Mammary epithelial cell (primary cell): Measurements from ENCODE around the gene AKIP1.

ENCODE experiments used
- CTCF ChIP-seq, 2 donors: IDR thresholded peaks in 1 of 2; conservative IDR thresholded peaks in 1 of 2; 2 replicates each; pipeline ENCODE4 v1.5.1; 2011 to 2012; ENCODE audit warnings: inconsistent platforms in 2 of 2, low read length in 2 of 2, mild to moderate bottlenecking in 2 of 2, control low read depth in 1 of 2, low read depth in 1 of 2; ENCODE audit not compliant: insufficient read depth in 1 of 2; ENCODE audit errors: extremely low read depth in 1 of 2
- EZH2 ChIP-seq: IDR thresholded peaks from 2 replicates; pipeline ENCODE4 v1.6.1; 2012; ENCODE audit warnings: low read length, inconsistent platforms, borderline replicate concordance

DNA sequence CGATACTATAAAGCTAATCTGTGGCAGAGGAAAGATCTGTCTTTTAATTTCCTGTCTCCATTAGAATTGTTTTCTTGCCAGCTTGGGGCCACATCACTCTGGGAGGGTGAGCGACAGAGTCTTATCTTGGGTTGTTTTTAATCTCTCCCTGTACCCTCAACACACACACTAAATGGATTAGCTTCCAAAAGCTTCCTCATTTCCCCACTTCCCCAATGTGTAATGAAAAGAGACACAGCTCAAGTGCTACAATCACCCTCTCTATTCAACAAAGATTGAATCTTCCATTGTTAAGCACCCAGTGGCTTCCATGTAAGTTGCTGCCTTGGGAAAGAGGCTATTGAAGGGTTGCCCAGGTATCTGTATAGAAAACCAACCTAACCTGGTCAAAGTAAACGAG, 37.9 kb downstream of the AKIP1 start:
- TF ChIP-seq EZH2 (no peak), CTCF (conservative IDR thresholded peaks at IDR 0.05 in 1 of 2, IDR thresholded peaks at IDR 0.05 in 1 of 2; ENCODE audit: extremely low read depth in 1 of 2, insufficient read depth in 1 of 2, low read depth in 1 of 2, low read length in 2 of 2) (no peak)
